Stimulated activated CD4-positive, alpha-beta T cell treated with anti-CD3 and anti-CD28 coated beads, Interleukin-4, amount 100 ng/mL, for 4 hours (primary cell): ENCODE data around the gene UBAP1.
"Not testable (repeated sequence)": the region's sequence is repeated elsewhere in the genome, so short reads cannot be mapped to it uniquely, and the experiment has no call there.

Experiments
- DNase-seq, 2 experiments: peaks; one replicate each; pipeline ENCODE4 v3.0.0-alpha.2; 2020

UBAP1 gene

GRCh38 chr9:34271265-34272006, 92.6 kb downstream of the UBAP1 start:
- no peak for DNase-seq

GRCh38 chr9:34272101-34272541, 93.3 kb downstream of the UBAP1 start:
- no peak for DNase-seq

- not testable (repeated sequence) for DNase-seq
Measured at GRCh38 chr9:34273588-34273987, 94.7 kb downstream of the UBAP1 start.

DNA sequence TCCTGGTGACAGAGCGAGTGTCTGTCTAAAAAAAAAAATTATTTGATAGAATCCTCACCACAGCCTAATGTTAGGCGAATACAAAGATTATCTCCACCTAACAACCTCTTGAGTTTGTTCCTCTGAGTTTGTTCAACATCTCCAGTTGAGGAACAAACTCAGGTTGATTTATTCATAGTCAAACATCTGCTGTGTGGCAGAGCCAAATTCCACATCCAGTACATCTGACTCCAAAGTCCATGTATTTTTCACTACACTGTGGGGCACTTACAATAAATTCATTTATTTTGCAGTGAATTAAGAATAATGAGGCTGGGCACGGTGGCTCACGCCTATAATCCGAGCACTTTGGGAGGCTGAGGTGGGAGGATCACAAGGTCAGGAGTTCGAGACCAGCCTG, 97.0 kb downstream of the UBAP1 start:
- no peak for DNase-seq

- no peak for DNase-seq
Measured at GRCh38 chr9:34276772-34277171, 97.9 kb downstream of the UBAP1 start.

- DNase-seq, result no peak
Measured at GRCh38 chr9:34279411-34279810, 100.6 kb downstream of the UBAP1 start.

DNA sequence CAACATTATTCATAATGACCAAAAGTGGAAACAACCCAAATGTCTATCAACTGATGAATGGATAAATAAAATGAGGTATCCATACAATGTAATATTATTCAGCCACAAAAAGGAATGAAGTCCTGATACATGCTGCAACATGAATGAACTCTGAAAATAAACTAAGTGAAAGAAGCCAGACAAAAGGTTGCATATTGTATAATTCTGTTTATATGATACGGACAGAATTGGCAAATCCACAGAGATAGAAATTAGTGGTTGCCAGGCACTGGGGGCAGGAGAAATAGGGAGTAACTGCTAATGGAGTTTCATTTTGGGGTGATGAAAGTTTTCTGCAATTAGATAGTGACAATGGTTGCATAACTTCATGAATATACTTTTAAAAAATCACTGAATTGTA, 103.3 kb downstream of the UBAP1 start:
- DNase-seq, result no peak

DNA sequence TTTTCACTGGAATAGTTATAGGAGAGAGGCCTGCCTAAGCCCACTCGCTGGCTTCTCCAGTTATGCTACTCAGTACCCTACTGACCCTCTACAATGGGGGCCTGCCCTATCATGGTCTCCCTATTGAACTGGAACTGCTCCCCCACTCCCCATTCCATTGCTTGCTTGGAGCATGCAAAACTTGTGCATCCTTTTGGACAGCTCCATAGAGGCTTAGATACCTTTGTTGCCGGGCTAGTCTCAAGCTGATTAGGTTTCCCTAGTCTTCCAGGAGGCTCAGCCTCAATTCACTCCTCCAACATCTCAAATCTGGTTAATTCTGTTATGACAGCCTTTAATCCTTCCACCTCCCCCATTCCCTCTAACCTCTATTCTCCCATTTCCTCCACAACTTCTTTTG, 110.3 kb downstream of the UBAP1 start:
- DNase-seq, result no peak

- no peak for DNase-seq
Measured at GRCh38 chr9:34291023-34291422, 112.2 kb downstream of the UBAP1 start.

GRCh38 chr9:34291423-34291822, 112.6 kb downstream of the UBAP1 start:
- DNase-seq, result no peak

- DNase-seq, result no peak
Measured at GRCh38 chr9:34292552-34292951, 113.7 kb downstream of the UBAP1 start.

DNA sequence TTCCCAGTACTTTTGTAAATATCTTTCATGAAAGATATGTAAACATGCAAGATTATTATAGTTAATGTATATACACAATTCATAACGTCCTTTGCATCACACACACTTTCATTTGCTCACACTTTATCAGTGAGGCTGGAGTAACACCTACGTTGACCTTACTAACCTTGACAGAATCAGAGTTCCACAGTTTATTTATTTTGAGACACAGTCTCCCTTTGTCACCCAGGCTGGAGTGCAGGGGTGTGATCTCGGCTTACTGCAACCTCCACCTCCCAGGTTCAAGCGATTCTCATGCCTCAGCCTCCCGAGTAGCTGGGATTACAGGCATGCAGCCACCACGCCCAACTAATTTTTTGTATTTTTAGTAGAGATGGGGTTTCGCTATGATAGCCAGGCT, 122.2 kb downstream of the UBAP1 start:
- DNase-seq, result not testable (repeated sequence)
